Stomach smooth muscle (tissue), 2 donors: ENCODE data around the gene SLC25A45.

Experiments
- H3K27ac ChIP-seq: one replicate; pipeline ENCODE4 v1.7.0; 2013; ENCODE audit warnings: mild to moderate bottlenecking, low read length, inconsistent platforms
- H3K27me3 ChIP-seq, 2 donors: one replicate each; pipeline ENCODE4 v1.7.0; 2013; ENCODE audit warnings: low read length in 2 of 2; ENCODE audit not compliant: insufficient read depth in 2 of 2, control insufficient read depth in 1 of 2
- H3K36me3 ChIP-seq, 2 donors: one replicate each; pipeline ENCODE4 v1.7.0; 2013; ENCODE audit warnings: low read length in 2 of 2; ENCODE audit not compliant: control insufficient read depth in 2 of 2, insufficient read depth in 2 of 2
- H3K4me1 ChIP-seq: one replicate; pipeline ENCODE4 v1.7.0; 2013; ENCODE audit warnings: low read length; ENCODE audit not compliant: control insufficient read depth, insufficient read depth
- H3K4me3 ChIP-seq, 2 donors: one replicate each; pipeline ENCODE4 v1.7.0; 2013; ENCODE audit warnings: low read length in 2 of 2
- H3K9ac ChIP-seq, 2 donors: one replicate each; pipeline ENCODE4 v1.7.0; 2013; ENCODE audit warnings: low read length in 2 of 2, mild to moderate bottlenecking in 1 of 2
- H3K9me3 ChIP-seq, 2 donors: one replicate each; pipeline ENCODE4 v1.7.0; 2013; ENCODE audit warnings: low read length in 2 of 2; ENCODE audit not compliant: control insufficient read depth in 2 of 2
- donor health status: healthy.
- donor health status: Pancreatic carcinoma.

Gene SLC25A45

DNA sequence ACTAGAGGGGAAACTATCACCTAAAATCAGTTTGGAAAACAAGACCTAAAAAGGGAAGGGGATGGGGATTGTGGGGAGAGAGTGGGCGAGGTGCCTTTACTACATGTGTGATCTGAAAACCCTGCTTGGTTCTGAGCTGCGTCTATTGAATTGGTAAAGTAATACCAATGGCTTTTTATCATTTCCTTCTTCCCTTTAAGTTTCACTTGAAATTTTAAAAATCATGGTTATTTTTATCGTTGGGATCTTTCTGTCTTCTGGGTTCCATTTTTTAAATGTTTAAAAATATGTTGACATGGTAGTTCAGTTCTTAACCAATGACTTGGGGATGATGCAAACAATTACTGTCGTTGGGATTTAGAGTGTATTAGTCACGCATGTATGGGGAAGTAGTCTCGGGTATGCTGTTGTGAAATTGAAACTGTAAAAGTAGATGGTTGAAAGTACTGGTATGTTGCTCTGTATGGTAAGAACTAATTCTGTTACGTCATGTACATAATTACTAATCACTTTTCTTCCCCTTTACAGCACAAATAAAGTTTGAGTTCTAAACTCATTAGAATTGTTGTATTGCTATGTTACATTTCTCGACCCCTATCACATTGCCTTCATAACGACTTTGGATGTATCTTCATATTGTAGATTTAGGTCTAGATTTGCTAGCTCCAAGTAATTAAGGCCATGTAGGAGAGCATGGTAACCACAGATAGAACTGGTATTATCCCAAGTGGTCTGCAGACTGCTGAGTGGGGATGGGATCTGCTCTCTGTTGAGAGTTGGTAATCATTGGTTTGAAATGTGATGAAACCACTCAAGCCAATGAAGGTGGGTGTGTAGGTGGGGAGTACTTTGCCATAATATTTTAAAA, 43.8 kb upstream of the SLC25A45 start:
- Histone ChIP-seq H3K27ac (peak overlapping the region; percentile 100), H3K4me3 (peak overlapping the region; percentile 89 to 99), H3K9me3 (no peaks in the 10 kb centered on the region), H3K9ac (peak overlapping the region; percentile 98 to 100), H3K36me3 (peaks cover 10 to 25% of the 10 kb centered on the region in 2 donors), H3K4me1 (peaks cover 44% of the 10 kb centered on the region), H3K27me3 (no peaks in the 10 kb centered on the region)

GRCh38 chr11:65425105-65425970, 42.9 kb upstream of the SLC25A45 start:
- H3K4me3 ChIP-seq, result peak overlapping the region; percentile 89 to 99
- peak overlapping the region; percentile 100 for H3K27ac ChIP-seq
- peak overlapping the region; percentile 98 to 100 for H3K9ac ChIP-seq
- H3K27me3 ChIP-seq, result no peaks in the 10 kb centered on the region
- no peaks in the 10 kb centered on the region for H3K9me3 ChIP-seq
- peaks cover 47% of the 10 kb centered on the region for H3K4me1 ChIP-seq
- peaks cover 10 to 25% of the 10 kb centered on the region in 2 donors for H3K36me3 ChIP-seq

DNA sequence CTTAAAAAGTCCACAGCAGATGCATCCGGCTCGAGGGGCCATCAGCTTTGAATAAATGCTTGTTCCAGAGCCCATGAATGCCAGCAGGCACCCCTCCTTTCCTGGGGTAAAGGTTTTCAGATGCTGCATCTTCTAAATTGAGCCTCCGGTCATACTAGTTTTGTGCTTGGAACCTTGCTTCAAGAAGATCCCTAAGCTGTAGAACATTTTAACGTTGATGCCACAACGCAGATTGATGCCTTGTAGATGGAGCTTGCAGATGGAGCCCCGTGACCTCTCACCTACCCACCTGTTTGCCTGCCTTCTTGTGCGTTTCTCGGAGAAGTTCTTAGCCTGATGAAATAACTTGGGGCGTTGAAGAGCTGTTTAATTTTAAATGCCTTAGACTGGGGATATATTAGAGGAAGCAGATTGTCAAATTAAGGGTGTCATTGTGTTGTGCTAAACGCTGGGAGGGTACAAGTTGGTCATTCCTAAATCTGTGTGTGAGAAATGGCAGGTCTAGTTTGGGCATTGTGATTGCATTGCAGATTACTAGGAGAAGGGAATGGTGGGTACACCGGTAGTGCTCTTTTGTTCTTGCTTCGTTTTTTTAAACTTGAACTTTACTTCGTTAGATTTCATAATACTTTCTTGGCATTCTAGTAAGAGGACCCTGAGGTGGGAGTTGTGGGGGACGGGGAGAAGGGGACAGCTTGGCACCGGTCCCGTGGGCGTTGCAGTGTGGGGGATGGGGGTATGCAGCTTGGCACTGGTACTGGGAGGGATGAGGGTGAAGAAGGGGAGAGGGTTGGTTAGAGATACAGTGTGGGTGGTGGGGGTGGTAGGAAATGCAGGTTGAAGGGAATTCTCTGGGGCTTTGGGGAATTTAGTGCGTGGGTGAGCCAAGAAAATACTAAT, 42.0 kb upstream of the SLC25A45 start:
- Histone ChIP-seq H3K9ac (peak overlapping the region; percentile 98 to 100), H3K4me3 (peak overlapping the region; percentile 89 to 99), H3K9me3 (no peaks in the 10 kb centered on the region), H3K27me3 (no peaks in the 10 kb centered on the region), H3K36me3 (peaks cover 10 to 25% of the 10 kb centered on the region in 2 donors), H3K27ac (peak overlapping the region; percentile 100), H3K4me1 (peaks cover 48% of the 10 kb centered on the region)

DNA sequence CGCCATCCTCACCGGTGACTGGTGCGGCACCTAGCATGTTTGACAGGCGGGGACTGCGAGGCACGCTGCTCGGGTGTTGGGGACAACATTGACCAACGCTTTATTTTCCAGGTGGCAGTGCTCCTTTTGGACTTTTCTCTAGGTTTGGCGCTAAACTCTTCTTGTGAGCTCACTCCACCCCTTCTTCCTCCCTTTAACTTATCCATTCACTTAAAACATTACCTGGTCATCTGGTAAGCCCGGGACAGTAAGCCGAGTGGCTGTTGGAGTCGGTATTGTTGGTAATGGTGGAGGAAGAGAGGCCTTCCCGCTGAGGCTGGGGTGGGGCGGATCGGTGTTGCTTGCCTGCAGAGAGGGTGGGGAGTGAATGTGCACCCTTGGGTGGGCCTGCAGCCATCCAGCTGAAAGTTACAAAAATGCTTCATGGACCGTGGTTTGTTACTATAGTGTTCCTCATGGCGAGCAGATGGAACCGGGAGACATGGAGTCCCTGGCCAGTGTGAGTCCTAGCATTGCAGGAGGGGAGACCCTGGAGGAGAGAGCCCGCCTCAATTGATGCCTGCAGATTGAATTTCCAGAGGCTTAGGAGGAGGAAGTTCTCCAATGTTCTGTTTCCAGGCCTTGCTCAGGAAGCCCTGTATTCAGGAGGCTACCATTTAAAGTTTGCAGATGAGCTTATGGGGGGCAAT, 41.2 kb upstream of the SLC25A45 start:
- Histone ChIP-seq H3K4me3 (peak overlapping the region; percentile 89 to 99), H3K27me3 (no peaks in the 10 kb centered on the region), H3K36me3 (peaks cover 10 to 25% of the 10 kb centered on the region in 2 donors), H3K4me1 (peaks cover 51% of the 10 kb centered on the region), H3K27ac (peak overlapping the region; percentile 100), H3K9me3 (no peaks in the 10 kb centered on the region), H3K9ac (peak overlapping the region; percentile 98 to 100)

DNA sequence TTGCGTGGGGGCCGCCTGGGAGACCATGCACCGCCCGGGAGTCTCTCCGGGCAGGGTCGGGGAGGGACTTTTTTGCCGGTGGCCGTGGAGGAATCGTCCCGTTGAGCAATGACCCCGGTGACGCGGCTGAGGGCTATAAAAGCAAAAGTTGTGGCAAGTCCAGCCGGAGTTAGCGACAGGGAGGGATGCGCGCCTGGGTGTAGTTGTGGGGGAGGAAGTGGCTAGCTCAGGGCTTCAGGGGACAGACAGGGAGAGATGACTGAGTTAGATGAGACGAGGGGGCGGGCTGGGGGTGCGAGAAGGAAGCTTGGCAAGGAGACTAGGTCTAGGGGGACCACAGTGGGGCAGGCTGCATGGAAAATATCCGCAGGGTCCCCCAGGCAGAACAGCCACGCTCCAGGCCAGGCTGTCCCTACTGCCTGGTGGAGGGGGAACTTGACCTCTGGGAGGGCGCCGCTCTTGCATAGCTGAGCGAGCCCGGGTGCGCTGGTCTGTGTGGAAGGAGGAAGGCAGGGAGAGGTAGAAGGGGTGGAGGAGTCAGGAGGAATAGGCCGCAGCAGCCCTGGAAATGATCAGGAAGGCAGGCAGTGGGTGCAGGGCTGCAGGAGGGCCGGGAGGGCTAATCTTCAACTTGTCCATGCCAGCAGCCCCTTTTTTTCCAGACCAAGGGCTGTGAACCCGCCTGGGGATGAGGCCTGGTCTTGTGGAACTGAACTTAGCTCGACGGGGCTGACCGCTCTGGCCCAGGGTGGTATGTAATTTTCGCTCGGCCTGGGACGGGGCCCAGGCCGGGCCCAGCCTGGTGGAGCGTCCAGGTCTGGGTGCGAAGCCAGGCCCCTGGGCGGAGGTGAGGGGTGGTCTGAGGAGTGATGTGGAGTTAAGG, 40.4 kb upstream of the SLC25A45 start, which contains the start of gene NEAT1:
NEAT1 (plus strand) TSS at position 166 of the 883 bp plus-strand sequence.
- Histone ChIP-seq H3K27me3 (no peaks in the 10 kb centered on the region), H3K27ac (peak within 1 kb of the TSS; percentile 100), H3K4me1 (peaks cover 51% of the 10 kb centered on the region), H3K36me3 (peaks cover 10 to 25% of the 10 kb centered on the region in 2 donors), H3K9me3 (no peaks in the 10 kb centered on the region), H3K9ac (peak within 1 kb of the TSS; percentile 98 to 100), H3K4me3 (peak within 1 kb of the TSS; percentile 89 to 99)

DNA sequence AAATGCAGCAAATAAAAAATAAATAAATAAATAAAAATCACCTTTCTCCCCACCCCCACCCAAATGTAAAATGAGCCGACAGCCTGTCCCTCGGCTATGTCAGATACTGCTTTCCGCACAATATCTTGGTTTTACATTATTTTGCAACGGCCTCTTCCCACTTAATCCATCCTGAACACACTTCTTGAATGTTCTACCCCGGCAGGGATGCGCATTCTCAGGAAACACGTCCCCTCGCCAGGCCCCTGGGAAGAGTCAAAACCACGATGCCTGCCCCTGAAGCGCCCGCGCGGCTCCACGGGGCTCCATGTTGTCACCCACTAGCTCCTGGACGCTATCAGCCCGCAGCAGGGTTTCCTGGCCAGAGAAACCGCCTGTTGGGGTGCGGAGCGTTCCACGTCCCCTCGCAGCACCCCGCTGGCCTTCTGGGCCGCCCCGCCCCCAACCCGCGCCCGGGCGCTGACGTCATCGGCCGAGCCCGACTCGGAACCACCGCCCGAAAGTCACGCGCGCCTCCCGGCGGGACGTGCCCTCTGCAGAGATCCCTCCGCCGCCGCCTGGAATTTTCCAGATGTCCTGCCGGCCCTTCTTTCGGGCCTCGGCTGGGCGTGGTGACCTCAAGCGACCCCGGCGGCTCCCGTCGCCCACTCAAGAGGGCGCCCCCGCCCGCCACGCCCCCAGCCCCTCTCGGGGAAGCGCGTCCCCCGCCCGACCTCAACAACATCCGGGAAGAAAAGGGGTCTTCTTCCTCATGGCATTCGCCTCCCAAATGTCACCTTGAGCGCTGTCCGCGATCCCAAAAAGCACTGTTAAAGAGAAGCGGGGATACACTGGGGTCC, 39.6 kb upstream of the SLC25A45 start:
- Histone ChIP-seq H3K27ac (peak overlapping the region; percentile 100), H3K4me3 (peak overlapping the region; percentile 89 to 99), H3K36me3 (peaks cover 6 to 20% of the 10 kb centered on the region in 2 donors), H3K4me1 (peaks cover 51% of the 10 kb centered on the region), H3K27me3 (no peaks in the 10 kb centered on the region), H3K9ac (peak overlapping the region; percentile 98 to 100), H3K9me3 (no peaks in the 10 kb centered on the region)

DNA sequence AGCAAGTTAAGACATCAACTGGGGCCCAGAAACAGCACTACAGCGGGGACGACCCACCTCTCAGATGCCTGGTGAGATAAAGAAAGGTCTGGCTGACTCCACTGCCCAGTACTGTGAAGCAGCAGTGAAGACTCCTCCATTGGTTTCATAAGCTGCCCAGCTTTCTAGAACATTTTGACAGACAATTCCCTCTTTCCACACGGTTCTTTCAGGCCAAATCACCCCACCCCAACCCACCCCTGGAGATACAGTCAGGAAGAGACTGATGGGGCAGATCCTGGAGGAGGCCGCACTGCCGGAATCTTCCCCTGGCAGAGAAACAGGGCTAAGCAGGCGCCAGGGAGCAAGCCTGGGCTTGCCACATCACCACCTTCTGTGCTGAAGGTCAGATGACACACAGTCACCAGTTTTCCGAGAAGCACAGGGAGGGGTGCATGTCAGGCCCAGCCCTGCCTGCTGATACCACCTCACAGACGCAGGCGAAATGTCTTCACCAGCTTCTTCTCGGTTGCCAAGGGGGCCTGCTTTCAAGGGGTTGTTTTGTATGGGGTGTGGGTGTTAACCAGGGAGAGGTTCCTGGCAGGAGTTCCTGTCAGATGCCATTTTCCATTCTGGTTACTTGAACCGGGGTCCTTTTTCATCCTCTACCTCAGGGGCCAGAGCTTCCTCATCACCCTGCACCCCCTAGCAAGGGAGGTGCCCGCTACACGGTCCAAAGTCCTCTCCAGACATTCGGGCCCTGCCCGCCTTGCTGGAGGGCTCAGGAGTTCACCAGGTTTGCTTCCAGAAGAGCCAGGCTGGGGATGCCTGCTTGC, 38.7 kb upstream of the SLC25A45 start:
- Histone ChIP-seq H3K4me3 (peak overlapping the region; percentile 63 to 99), H3K27ac (peak overlapping the region; percentile 100), H3K36me3 (peaks cover 3 to 15% of the 10 kb centered on the region in 2 donors), H3K27me3 (no peaks in the 10 kb centered on the region), H3K9ac (peak overlapping the region; percentile 98), H3K9me3 (no peaks in the 10 kb centered on the region), H3K4me1 (peaks cover 55% of the 10 kb centered on the region)

DNA sequence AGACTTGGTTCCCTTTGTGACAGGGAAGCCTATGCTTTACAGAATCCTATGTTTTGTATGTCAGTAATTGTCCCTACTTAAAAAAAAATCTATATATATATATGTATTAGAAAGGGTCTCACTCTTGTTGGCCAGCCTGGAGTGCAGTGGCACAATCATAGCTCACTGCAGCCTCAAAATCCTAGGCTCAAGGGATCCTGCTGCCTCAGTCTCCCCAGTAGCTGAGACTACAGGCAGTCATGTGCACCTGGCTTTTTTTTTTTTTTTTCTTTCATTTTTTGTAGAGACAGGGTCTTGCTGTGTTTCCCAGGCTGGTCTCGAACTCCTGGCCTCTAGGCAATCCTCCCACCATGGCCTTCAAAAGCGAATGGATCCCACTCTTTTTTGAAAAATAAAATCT, 38.1 kb upstream of the SLC25A45 start:
- H3K4me1 ChIP-seq, result peaks cover 59% of the 10 kb centered on the region
- H3K36me3 ChIP-seq, result peaks cover 3 to 15% of the 10 kb centered on the region in 2 donors
- H3K4me3 ChIP-seq, result peak overlapping the region; percentile 38 to 99
- H3K9ac ChIP-seq, result peak overlapping the region; percentile 87 to 98
- H3K9me3 ChIP-seq, result no peaks in the 10 kb centered on the region
- peak overlapping the region; percentile 100 for H3K27ac ChIP-seq
- H3K27me3 ChIP-seq, result no peaks in the 10 kb centered on the region
